Heart left ventricle (tissue), 13 donors: ENCODE data around the gene JMY.

Source experiments
- CTCF ChIP-seq, 12 donors: fragments of 200-600 bp; sonication (generic) in 4 of 12; IDR thresholded peaks; one replicate each; pipeline versions ENCODE4 v1.5.0 to v1.8.0; 2018 to 2022; ENCODE audit warnings: antibody characterized with exemption in 12 of 12, mild to moderate bottlenecking in 5 of 12
- POLR2A ChIP-seq, 2 donors: fragments of 450-650 bp; IDR thresholded peaks; one replicate each; pipeline ENCODE4 v1.6.1; 2017; ENCODE audit warnings: antibody characterized with exemption in 2 of 2, mild to moderate bottlenecking in 2 of 2, moderate library complexity in 2 of 2
- donor health status: ischemic (EF 13 %, LVEDD 7.1; RV severe dilation, severe dysfunction).
- donor health status: DM: no; HTN: yes; CAD: no.
- donor health status: DM: no; HTN: no; CAD: no.
- donor health status: ischemic (EF 25% LVEDD 6.9; RV normal size, moderate dysfunction).
- donor health status: ischemic (EF 25% LVEDD 5.7; RV mildly dilated, moderate dysfunction).
- donor health status: ischemic (EF 35%, LVEDD 5.7; RV mildly dilated, moderate dysfunction).
- donor health status: nonischemic (EF 11% LVEDD 7.7; RV severe dilation, severe dysfunction).
- donor health status: DM: yes; HTN: yes; CAD: no.
- donor health status: PGD.
- donor health status: ischemic (EF 29% LVEDD 5.4; RV normal size, mild dysfunction).
- donor health status: nonischemic (EF 23%, LVEDD 6.1; RV moderate dilation, normal function).

DNA sequence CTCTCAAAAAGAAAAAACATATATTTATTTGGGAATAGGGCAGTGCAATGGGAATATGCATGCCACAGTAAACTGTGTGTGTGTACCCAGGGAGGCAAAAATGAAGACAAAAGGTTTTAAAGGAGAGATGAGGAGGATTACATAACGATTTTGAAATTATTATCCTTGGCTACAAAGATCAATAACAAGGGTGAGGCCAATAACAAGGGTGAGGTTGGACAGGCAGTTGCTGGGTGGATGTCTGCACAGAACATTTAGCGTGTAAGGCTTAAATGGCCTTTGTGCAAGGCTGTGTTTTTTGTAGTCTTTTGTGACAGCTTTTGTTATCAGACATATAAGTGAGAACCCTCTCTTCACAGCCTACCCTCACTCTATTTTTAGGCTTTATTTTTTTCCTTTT, 114.0 kb downstream of the JMY start:
- TF ChIP-seq CTCF (IDR thresholded peaks at IDR 0.05) (no peak), POLR2A (IDR thresholded peaks at IDR 0.05) (no peak)
